GM12878 (cell line): Measurements from ENCODE around the gene PI4KB. TPM values are rescaled to one million over a fixed set of nuclear protein-coding genes. Genes with fewer than 3 reads are reported as not detected.

Experiments used
- ATAC-seq: fragments of 200-7000 bp; cut with Tn5 transposase; 3 replicates; pipeline ENCODE4 v1.9.1; 2020; ENCODE audit warnings: mild to moderate bottlenecking, moderate library complexity
- BruUV-seq: library from RNA; stranded (reverse); fragments of 400-500 nt; replicated peaks from 2 replicates; lab custom pipeline; 2021; lab: Mats Ljungman, UMichigan
- CTCF ChIA-PET: fragments of 300-600 bp; sonication (Branson Sonifier 250); formaldehyde crosslinking; extraction: SDS; loops from one replicate; lab custom pipeline; 2021; ENCODE audit warnings: inconsistent platforms; lab: Yijun Ruan, JAX
- POLR2A ChIA-PET: fragments of 350-600 bp; formaldehyde crosslinking; extraction: SDS; loops from one replicate; lab custom pipeline; 2021; ENCODE audit warnings: inconsistent platforms; lab: Charles Lee
- RAD21 ChIA-PET: fragments of 300-600 bp; sonication (Branson Sonifier 250); formaldehyde crosslinking; loops from one replicate; lab custom pipeline; 2023; ENCODE audit warnings: antibody characterized with exemption; ENCODE audit not compliant: unreplicated experiment; lab: Charles Lee
- SMC1A ChIA-PET: fragments of 300-600 bp; sonication (Branson Sonifier 250); formaldehyde crosslinking; loops from one replicate; lab custom pipeline; 2023; ENCODE audit not compliant: unreplicated experiment, uncharacterized antibody; lab: Charles Lee
- DNase-seq: peaks from one replicate; pipeline ENCODE4 v3.0.0-alpha.2; 2011; ENCODE audit warnings: low read depth, low spot score
- FAIRE-seq: peaks from 3 replicates; lab custom pipeline; 2011; peaks lifted over from hg19 to GRCh38; lab: Jason Lieb, UNC
- H2AFZ ChIP-seq: 2 replicates; pipeline ENCODE4 v1.6.0; 2011; ENCODE audit warnings: low read depth, low read length, control low read depth; ENCODE audit not compliant: control insufficient read depth
- H3K27ac ChIP-seq: 2 replicates; pipeline ENCODE4 v1.5.1; 2011; ENCODE audit warnings: control low read depth; ENCODE audit not compliant: control insufficient read depth, insufficient read depth
- H3K27me3 ChIP-seq, 2 experiments: replicated peaks in 1 of 2; 2 replicates each; pipeline versions ENCODE4 v1.6.0 to v1.6.1; 2011; ENCODE audit warnings: low read length in 1 of 2; ENCODE audit not compliant: control insufficient read depth in 2 of 2, insufficient read depth in 2 of 2
- H3K36me3 ChIP-seq, 2 experiments: 2 replicates each; pipeline ENCODE4 v1.5.1; 2011; ENCODE audit warnings: low read length in 1 of 2; ENCODE audit not compliant: control insufficient read depth in 2 of 2, insufficient read depth in 2 of 2
- H3K4me1 ChIP-seq: 2 replicates; pipeline ENCODE4 v1.6.1; 2011; ENCODE audit warnings: mild to moderate bottlenecking, low read length, moderate library complexity, mixed read lengths; ENCODE audit not compliant: control insufficient read depth, insufficient read depth
- H3K4me2 ChIP-seq: 2 replicates; pipeline ENCODE4 v1.6.0; 2011; ENCODE audit warnings: control low read depth; ENCODE audit not compliant: control insufficient read depth, insufficient read depth
- H3K4me3 ChIP-seq: fragments of 200-600 bp; sonication (generic); 2 replicates; pipeline ENCODE4 v1.5.1; 2016
- H3K79me2 ChIP-seq: 2 replicates; pipeline ENCODE4 v1.6.0; 2011; ENCODE audit warnings: low read length; ENCODE audit not compliant: control insufficient read depth, insufficient read depth
- H3K9ac ChIP-seq: 2 replicates; pipeline ENCODE4 v1.8.0; 2011; ENCODE audit warnings: low read length, control low read depth, mixed read lengths; ENCODE audit not compliant: control insufficient read depth, insufficient read depth
- H3K9me3 ChIP-seq: replicated peaks from 3 replicates; pipeline ENCODE4 v1.5.1; 2011; ENCODE audit warnings: mild to moderate bottlenecking, low read length; ENCODE audit not compliant: control insufficient read depth, insufficient read depth
- H4K20me1 ChIP-seq: 2 replicates; pipeline ENCODE4 v1.6.0; 2011; ENCODE audit not compliant: control insufficient read depth, insufficient read depth
- ATF3 ChIP-seq: IDR thresholded peaks from 2 replicates; pipeline ENCODE4 v1.6.1; 2011; ENCODE audit warnings: low read depth, mild to moderate bottlenecking, low read length, moderate library complexity, borderline replicate concordance; ENCODE audit errors: extremely low read depth
- BMI1 ChIP-seq: fragments of 450-650 bp; IDR thresholded peaks from 2 replicates; pipeline ENCODE4 v1.6.1; 2016; ENCODE audit warnings: mild to moderate bottlenecking, moderate library complexity, borderline replicate concordance
- BRCA1 ChIP-seq: IDR thresholded peaks from 2 replicates; pipeline ENCODE4 v1.6.1; 2011; ENCODE audit warnings: low read depth, low read length, improper control_type of control experiment
- FOS ChIP-seq: IDR thresholded peaks from 3 replicates; pipeline ENCODE4 v1.6.1; 2011; ENCODE audit warnings: borderline replicate concordance; ENCODE audit not compliant: insufficient read length; ENCODE audit errors: extremely low read depth
- FOXK2 ChIP-seq: fragments of 450-650 bp; IDR thresholded peaks from 2 replicates; pipeline ENCODE4 v1.6.1; 2017; ENCODE audit warnings: mild to moderate bottlenecking, moderate library complexity
- KAT2A ChIP-seq: conservative IDR thresholded peaks from 2 replicates; pipeline ENCODE4 v1.6.1; 2011; ENCODE audit warnings: low read depth, low read length; ENCODE audit not compliant: control insufficient read depth
- POLR2A ChIP-seq: IDR thresholded peaks from 2 replicates; pipeline ENCODE4 v1.6.1; 2011; ENCODE audit warnings: low read depth, mild to moderate bottlenecking, low read length
- POLR2AphosphoS2 ChIP-seq: IDR thresholded peaks from 2 replicates; pipeline ENCODE4 v1.6.1; 2011; ENCODE audit warnings: low read depth, mild to moderate bottlenecking, low read length, improper control_type of control experiment, moderate library complexity
- SP1 ChIP-seq: IDR thresholded peaks from one replicate; pipeline ENCODE4 v1.6.1; 2011; ENCODE audit warnings: low read depth, low read length
- TCF12 ChIP-seq: IDR thresholded peaks from 2 replicates; pipeline ENCODE4 v1.6.1; 2011; ENCODE audit warnings: low read depth, mild to moderate bottlenecking, low read length
- USF2 ChIP-seq: IDR thresholded peaks from 2 replicates; pipeline ENCODE4 v1.6.1; 2011; ENCODE audit warnings: low read depth, low read length, improper control_type of control experiment, borderline replicate concordance
- WRNIP1 ChIP-seq: IDR thresholded peaks from 2 replicates; pipeline ENCODE4 v1.6.1; 2011; ENCODE audit warnings: low read depth, low read length, improper control_type of control experiment, borderline replicate concordance
- ZBED1 ChIP-seq: IDR thresholded peaks from 2 replicates; pipeline ENCODE4 v1.6.1; 2016; ENCODE audit warnings: borderline replicate concordance
- ZNF687 ChIP-seq: fragments of 450-650 bp; IDR thresholded peaks from 2 replicates; pipeline ENCODE4 v1.6.1; 2017; ENCODE audit warnings: mild to moderate bottlenecking, moderate library complexity
- WGBS: methylation state at CpG from one replicate; pipeline ENCODE4 v1.1.6; 2016; ENCODE audit warnings: low lambda C conversion rate; ENCODE audit not compliant: insufficient replicate concordance, insufficient coverage; ENCODE audit errors: missing lambda C conversion rate; 5-methylcytosine and 5-hydroxymethylcytosine counted together
- in situ Hi-C: fragments of 300-500 bp; cut with MboI; formaldehyde crosslinking; loops from 9 replicates; pipeline ENCODE4 v1.14.3; 2018; ENCODE audit warnings: mixed read lengths
- intact Hi-C: fragments of 100-400 bp; cut with micrococcal nuclease; formaldehyde crosslinking; loops from one replicate; pipeline ENCODE4 v1.14.2; 2022; ENCODE audit not compliant: unreplicated experiment
- polyA plus RNA-seq, 11 experiments: library from polyadenylated mRNA; depleted of rRNA in 4 of 11; unstranded in 6 of 11; stranded (reverse) in 5 of 11; fragments of >200 nt; fragmentation: Nextera tagmentation in 4 of 11; fragmentation: Illumina TruSeq in 1 of 11; extraction: Ambion mirVana in 4 of 11; extraction: Trizol in 1 of 11; gene quantifications; 1 replicate in 1 of 11; 2 replicates in 10 of 11; pipeline versions ENCODE4 v1.2.1 to v1.2.3, GENCODE V29; 2011 to 2016; ENCODE audit warnings: inconsistent platforms in 2 of 11, missing spikeins in 2 of 11, low read depth in 1 of 11
- total RNA-seq, 4 experiments: library from RNA; depleted of rRNA in 3 of 4; stranded (reverse); fragments of >200 nt in 3 of 4; fragmentation: Illumina TruSeq in 1 of 4; extraction: Trizol in 1 of 4; gene quantifications; 2 replicates each; pipeline versions ENCODE4 v1.2.1 to v1.2.3, GENCODE V29; 2013 to 2021
- TF ChIP-seq, protein P1 (sequence below): fragments of 450-650 bp; IDR thresholded peaks from 2 replicates; pipeline ENCODE4 v1.6.1; 2016; ENCODE audit warnings: mild to moderate bottlenecking
- TF ChIP-seq, protein P2 (sequence below): fragments of 450-650 bp; IDR thresholded peaks from 2 replicates; pipeline ENCODE4 v1.6.1; 2014; ENCODE audit warnings: mild to moderate bottlenecking

Gene PI4KB
- total and polyA plus RNA-seq, 10 of the 15 experiments (the other 5 are each of a cell fraction or from before 2014, with no cell fraction given), result 3.3 to 88.3 (median 51.7) TPM

GRCh38 chr1:151315565-151316235, 11.5 kb downstream of the PI4KB start:
- ChIA-PET SMC1A (interaction anchor here (1.2 kb wide), 1 partner anchor 11 kb away, joined by 5 read pairs; the partner anchor contains the start of gene PI4KB), POLR2A (no interaction called here), RAD21 (no interaction called here), CTCF (interaction anchor here (2.1 to 2.7 kb wide), 2 partner anchors 14 to 25 kb away, joined by 6 to 15 read pairs; no protein-coding TSS in a partner anchor)
- BruUV-seq, result TSS peak; percentile 28
- no peak overlapping the region for H3K27ac ChIP-seq
- no peak for FAIRE-seq
- no peak overlapping the region for H2AFZ ChIP-seq
- H3K4me2 ChIP-seq, result no peak overlapping the region
- 0 out of 2 replicates have a peak, but pooled peaks cover 2% of the 10 kb centered on the region for H3K79me2 ChIP-seq
- H3K36me3 ChIP-seq, result peaks cover 10 to 33% of the 10 kb centered on the region in 2 experiments
- no peak overlapping the region for H3K4me3 ChIP-seq
- no peaks in the 10 kb centered on the region for H3K9me3 ChIP-seq
- in situ Hi-C loops, result no loop called here
- intact Hi-C loops, result no loop called here
- H3K4me1 ChIP-seq, result no peaks in the 10 kb centered on the region
- no peak overlapping the region for H3K9ac ChIP-seq
- WGBS, result 94% methylated on average over 17 of the region's 17 CpGs
- H3K27me3 ChIP-seq, result no peaks in the 10 kb centered on the region
- no peak for DNase-seq
- no peak for ATAC-seq
- H4K20me1 ChIP-seq, result 0 out of 2 replicates have a peak, but pooled peaks cover 2% of the 10 kb centered on the region
- TF ChIP-seq FOS, result no peak
- TF ChIP-seq WRNIP1, result no peak
- TF ChIP-seq SP1, result no peak
- TF ChIP-seq, protein P1, sequence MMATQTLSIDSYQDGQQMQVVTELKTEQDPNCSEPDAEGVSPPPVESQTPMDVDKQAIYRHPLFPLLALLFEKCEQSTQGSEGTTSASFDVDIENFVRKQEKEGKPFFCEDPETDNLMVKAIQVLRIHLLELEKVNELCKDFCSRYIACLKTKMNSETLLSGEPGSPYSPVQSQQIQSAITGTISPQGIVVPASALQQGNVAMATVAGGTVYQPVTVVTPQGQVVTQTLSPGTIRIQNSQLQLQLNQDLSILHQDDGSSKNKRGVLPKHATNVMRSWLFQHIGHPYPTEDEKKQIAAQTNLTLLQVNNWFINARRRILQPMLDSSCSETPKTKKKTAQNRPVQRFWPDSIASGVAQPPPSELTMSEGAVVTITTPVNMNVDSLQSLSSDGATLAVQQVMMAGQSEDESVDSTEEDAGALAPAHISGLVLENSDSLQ, result no peak
- TF ChIP-seq, protein P2, sequence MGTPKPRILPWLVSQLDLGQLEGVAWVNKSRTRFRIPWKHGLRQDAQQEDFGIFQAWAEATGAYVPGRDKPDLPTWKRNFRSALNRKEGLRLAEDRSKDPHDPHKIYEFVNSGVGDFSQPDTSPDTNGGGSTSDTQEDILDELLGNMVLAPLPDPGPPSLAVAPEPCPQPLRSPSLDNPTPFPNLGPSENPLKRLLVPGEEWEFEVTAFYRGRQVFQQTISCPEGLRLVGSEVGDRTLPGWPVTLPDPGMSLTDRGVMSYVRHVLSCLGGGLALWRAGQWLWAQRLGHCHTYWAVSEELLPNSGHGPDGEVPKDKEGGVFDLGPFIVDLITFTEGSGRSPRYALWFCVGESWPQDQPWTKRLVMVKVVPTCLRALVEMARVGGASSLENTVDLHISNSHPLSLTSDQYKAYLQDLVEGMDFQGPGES, result no peak
- TF ChIP-seq KAT2A, result no peak
- no peak for TF ChIP-seq POLR2AphosphoS2
- TF ChIP-seq ZNF687, result no peak
- no peak for TF ChIP-seq ATF3
- TF ChIP-seq BRCA1, result no peak
- TF ChIP-seq POLR2A, result no peak
- TF ChIP-seq ZBED1, result no peak
- no peak for TF ChIP-seq USF2
- TF ChIP-seq FOXK2, result no peak
- no peak for TF ChIP-seq TCF12
- TF ChIP-seq BMI1, result no peak
